NB4 (cell line): ENCODE results near the gene PIAS4.

Experiments used
- MAX ChIP-seq: IDR thresholded peaks from 2 replicates; pipeline ENCODE4 v1.6.1; 2011; ENCODE audit warnings: low read depth, low read length
- MYC ChIP-seq: IDR thresholded peaks from 2 replicates; pipeline ENCODE4 v1.6.1; 2011; ENCODE audit warnings: low read depth, low read length
- POLR2A ChIP-seq: IDR thresholded peaks from 2 replicates; pipeline ENCODE4 v1.6.1; 2011; ENCODE audit warnings: mild to moderate bottlenecking; ENCODE audit not compliant: insufficient read length; ENCODE audit errors: extremely low read depth
- TF ChIP-seq, protein P1 (sequence below): IDR thresholded peaks from one replicate; pipeline ENCODE4 v1.5.1; 2012; ENCODE audit warnings: low read depth, low read length

DNA sequence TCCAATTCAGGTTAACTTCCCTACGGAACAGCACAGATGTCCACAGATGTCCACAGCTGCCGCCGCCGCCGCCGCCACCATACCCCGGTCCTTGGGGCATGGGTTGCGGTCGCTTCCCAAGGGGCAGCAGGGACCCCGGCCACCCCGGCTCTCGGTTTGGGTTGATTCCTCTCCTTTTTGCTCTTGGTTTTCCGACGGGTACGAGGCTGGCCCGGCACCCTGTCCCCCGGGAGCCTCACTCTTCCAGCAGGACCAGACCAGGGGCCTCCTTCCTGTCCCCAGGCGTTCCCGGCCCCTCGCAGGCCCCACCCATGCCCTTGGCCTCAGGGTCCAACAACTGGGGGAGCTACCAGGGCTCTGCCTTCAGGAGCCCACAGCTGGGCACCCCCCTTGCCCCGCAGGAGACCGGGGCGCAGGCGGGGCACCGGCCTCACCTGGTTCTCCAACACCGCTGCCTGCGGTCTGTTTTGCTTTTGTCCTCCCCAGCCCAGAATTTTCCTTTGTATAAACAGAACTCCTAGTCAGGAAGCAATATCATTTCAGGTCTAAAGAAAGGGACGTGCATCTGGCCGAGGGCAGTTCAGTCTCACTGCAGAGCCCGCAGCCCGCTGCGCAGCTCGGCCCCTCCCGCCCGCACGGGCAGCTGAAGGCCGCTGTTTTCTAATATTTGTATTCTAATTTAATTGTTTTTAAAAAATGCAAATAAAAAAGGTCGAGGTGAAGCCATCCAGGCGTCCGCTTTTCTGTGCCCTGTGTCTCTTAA is 31.3 kb downstream of the PIAS4 start:
- TF ChIP-seq, protein P1, sequence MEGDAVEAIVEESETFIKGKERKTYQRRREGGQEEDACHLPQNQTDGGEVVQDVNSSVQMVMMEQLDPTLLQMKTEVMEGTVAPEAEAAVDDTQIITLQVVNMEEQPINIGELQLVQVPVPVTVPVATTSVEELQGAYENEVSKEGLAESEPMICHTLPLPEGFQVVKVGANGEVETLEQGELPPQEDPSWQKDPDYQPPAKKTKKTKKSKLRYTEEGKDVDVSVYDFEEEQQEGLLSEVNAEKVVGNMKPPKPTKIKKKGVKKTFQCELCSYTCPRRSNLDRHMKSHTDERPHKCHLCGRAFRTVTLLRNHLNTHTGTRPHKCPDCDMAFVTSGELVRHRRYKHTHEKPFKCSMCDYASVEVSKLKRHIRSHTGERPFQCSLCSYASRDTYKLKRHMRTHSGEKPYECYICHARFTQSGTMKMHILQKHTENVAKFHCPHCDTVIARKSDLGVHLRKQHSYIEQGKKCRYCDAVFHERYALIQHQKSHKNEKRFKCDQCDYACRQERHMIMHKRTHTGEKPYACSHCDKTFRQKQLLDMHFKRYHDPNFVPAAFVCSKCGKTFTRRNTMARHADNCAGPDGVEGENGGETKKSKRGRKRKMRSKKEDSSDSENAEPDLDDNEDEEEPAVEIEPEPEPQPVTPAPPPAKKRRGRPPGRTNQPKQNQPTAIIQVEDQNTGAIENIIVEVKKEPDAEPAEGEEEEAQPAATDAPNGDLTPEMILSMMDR = no peak
- TF ChIP-seq POLR2A (no peak), MAX (no peak), MYC (no peak)
